BLaER1 (cell line): ENCODE data around the gene NPFFR1.

Source experiments
- H3K27ac ChIP-seq: shearing (Covaris generic); formaldehyde crosslinking; 2 replicates; pipeline ENCODE4 v1.8.1; 2022
- H3K27me3 ChIP-seq: shearing (Covaris generic); formaldehyde crosslinking; 2 replicates; pipeline ENCODE4 v1.8.1; 2022
- H3K36me3 ChIP-seq: shearing (Covaris generic); formaldehyde crosslinking; 2 replicates; pipeline ENCODE4 v1.8.1; 2022
- H3K4me1 ChIP-seq: shearing (Covaris generic); formaldehyde crosslinking; 2 replicates; pipeline ENCODE4 v1.8.1; 2022
- H3K4me2 ChIP-seq: shearing (Covaris generic); formaldehyde crosslinking; 2 replicates; pipeline ENCODE4 v1.8.1; 2022
- H3K4me3 ChIP-seq: shearing (Covaris generic); formaldehyde crosslinking; 2 replicates; pipeline ENCODE4 v1.8.1; 2022
- H3K9ac ChIP-seq: shearing (Covaris generic); formaldehyde crosslinking; 2 replicates; pipeline ENCODE4 v1.8.1; 2022
- H3K9me3 ChIP-seq: shearing (Covaris generic); formaldehyde crosslinking; 2 replicates; pipeline ENCODE4 v1.8.1; 2022
- H4K20me1 ChIP-seq: shearing (Covaris generic); formaldehyde crosslinking; 2 replicates; pipeline ENCODE4 v1.8.1; 2022
- Cebpa-rat ChIP-seq: shearing (Covaris generic); IDR thresholded peaks from 2 replicates; pipeline ENCODE4 v1.8.1; 2022

The NPFFR1 gene

DNA sequence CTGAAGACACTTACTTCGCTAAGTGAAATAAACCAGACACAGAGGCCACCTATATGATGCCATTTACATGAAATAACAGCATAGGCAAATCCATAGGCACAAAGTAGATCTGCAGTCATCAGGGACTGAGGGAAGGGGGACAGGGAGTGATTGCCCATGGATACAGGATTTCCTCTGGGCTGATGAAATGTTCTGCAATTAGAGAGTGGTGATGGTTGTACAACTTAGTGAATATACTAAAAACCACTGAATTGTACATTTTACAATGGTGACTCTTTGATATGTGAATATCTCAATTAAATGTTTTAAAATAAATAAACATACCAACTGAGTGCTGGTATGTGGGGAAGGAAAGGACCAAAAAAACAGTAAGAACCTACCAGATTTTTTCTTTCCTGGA, 70.9 kb downstream of the NPFFR1 start:
- Histone ChIP-seq H3K27me3 (no peaks in the 10 kb centered on the region), H3K36me3 (peaks cover 99% of the 10 kb centered on the region), H3K27ac (no peak overlapping the region), H3K9ac (no peak overlapping the region), H3K4me3 (no peak overlapping the region), H3K9me3 (no peaks in the 10 kb centered on the region), H4K20me1 (peaks cover 52% of the 10 kb centered on the region), H3K4me2 (no peak overlapping the region), H3K4me1 (no peaks in the 10 kb centered on the region)
- no peak for TF ChIP-seq Cebpa-rat

- no peaks in the 10 kb centered on the region for H3K27me3 ChIP-seq
- H3K4me2 ChIP-seq: no peak overlapping the region
- peaks cover 46% of the 10 kb centered on the region for H4K20me1 ChIP-seq
- H3K36me3 ChIP-seq: peaks cover 99% of the 10 kb centered on the region
- no peak overlapping the region for H3K9ac ChIP-seq
- no peak for TF ChIP-seq Cebpa-rat
- no peaks in the 10 kb centered on the region for H3K9me3 ChIP-seq
- no peaks in the 10 kb centered on the region for H3K4me1 ChIP-seq
- no peak overlapping the region for H3K4me3 ChIP-seq
- no peak overlapping the region for H3K27ac ChIP-seq
These were observed 71.5 kb downstream of the NPFFR1 start for GRCh38 chr10:70212277-70212676.

- no peak overlapping the region for H3K27ac ChIP-seq
- no peak overlapping the region for H3K4me3 ChIP-seq
- H4K20me1 ChIP-seq: peaks cover 10% of the 10 kb centered on the region
- no peak overlapping the region for H3K4me2 ChIP-seq
- no peaks in the 10 kb centered on the region for H3K4me1 ChIP-seq
- H3K36me3 ChIP-seq: peaks cover 95% of the 10 kb centered on the region
- TF ChIP-seq Cebpa-rat: no peak
- no peak overlapping the region for H3K9ac ChIP-seq
- no peaks in the 10 kb centered on the region for H3K27me3 ChIP-seq
- H3K9me3 ChIP-seq: no peaks in the 10 kb centered on the region
These were observed 77.0 kb downstream of the NPFFR1 start for GRCh38 chr10:70206762-70207161.

- TF ChIP-seq Cebpa-rat: no peak
- H3K27me3 ChIP-seq: no peaks in the 10 kb centered on the region
- no peak overlapping the region for H3K4me2 ChIP-seq
- no peak overlapping the region for H3K9ac ChIP-seq
- H3K9me3 ChIP-seq: 0 out of 2 replicates have a peak, but pooled peaks cover 5% of the 10 kb centered on the region
- H3K4me1 ChIP-seq: peaks cover 27% of the 10 kb centered on the region
- H3K36me3 ChIP-seq: peaks cover 77% of the 10 kb centered on the region
- H3K27ac ChIP-seq: no peak overlapping the region
- H4K20me1 ChIP-seq: peaks cover 13% of the 10 kb centered on the region
- H3K4me3 ChIP-seq: no peak overlapping the region
These were observed 82.7 kb downstream of the NPFFR1 start for GRCh38 chr10:70201105-70201504.

- Histone ChIP-seq H3K36me3 (peaks cover 68% of the 10 kb centered on the region), H3K4me3 (no peak overlapping the region), H3K9ac (no peak overlapping the region), H3K27me3 (no peaks in the 10 kb centered on the region), H3K4me2 (0 out of 2 replicates have a peak overlapping the region, but pooled peaks have one; percentile 82), H3K27ac (0 out of 2 replicates have a peak overlapping the region, but pooled peaks have one; percentile 57), H3K9me3 (0 out of 2 replicates have a peak, but pooled peaks cover 5% of the 10 kb centered on the region), H4K20me1 (peaks cover 13% of the 10 kb centered on the region), H3K4me1 (peaks cover 27% of the 10 kb centered on the region)
- TF ChIP-seq Cebpa-rat: no peak
These were observed 84.9 kb downstream of the NPFFR1 start for GRCh38 chr10:70198696-70199466.
